GM10266 (cell line): ENCODE results near the gene TACC2.

Experiments
- DNase-seq: peaks from one replicate; pipeline ENCODE4 v3.0.0; 2012; ENCODE audit errors: extremely low spot score
- TF ChIP-seq, protein P1 (sequence below): IDR thresholded peaks from 2 replicates; pipeline ENCODE4 v1.5.1; 2012; ENCODE audit warnings: mild to moderate bottlenecking, low read depth; ENCODE audit not compliant: control insufficient read depth, insufficient read depth; ENCODE audit errors: missing control alignments

Gene TACC2

DNA sequence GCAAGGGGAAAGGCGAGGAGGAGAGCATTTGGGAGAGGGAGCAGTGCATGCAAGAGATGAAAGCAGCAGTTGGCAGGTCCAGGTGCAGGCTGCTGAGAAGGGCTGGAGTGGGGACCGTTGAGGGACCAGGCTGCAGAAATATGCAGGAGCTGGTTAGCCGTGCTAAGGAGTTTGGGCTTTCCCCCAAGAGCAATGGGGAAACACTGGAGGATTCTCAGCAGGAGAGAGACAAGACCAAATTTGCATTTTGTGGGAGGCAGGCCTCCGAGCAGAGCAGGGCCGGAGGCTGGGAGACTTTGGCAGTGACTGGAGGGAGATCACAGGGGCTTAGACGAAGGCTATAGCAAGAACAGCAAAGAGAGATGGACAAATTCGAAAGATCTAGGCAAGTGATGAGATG, 293.9 kb downstream of the TACC2 start:
- no peak for DNase-seq
- TF ChIP-seq, protein P1, sequence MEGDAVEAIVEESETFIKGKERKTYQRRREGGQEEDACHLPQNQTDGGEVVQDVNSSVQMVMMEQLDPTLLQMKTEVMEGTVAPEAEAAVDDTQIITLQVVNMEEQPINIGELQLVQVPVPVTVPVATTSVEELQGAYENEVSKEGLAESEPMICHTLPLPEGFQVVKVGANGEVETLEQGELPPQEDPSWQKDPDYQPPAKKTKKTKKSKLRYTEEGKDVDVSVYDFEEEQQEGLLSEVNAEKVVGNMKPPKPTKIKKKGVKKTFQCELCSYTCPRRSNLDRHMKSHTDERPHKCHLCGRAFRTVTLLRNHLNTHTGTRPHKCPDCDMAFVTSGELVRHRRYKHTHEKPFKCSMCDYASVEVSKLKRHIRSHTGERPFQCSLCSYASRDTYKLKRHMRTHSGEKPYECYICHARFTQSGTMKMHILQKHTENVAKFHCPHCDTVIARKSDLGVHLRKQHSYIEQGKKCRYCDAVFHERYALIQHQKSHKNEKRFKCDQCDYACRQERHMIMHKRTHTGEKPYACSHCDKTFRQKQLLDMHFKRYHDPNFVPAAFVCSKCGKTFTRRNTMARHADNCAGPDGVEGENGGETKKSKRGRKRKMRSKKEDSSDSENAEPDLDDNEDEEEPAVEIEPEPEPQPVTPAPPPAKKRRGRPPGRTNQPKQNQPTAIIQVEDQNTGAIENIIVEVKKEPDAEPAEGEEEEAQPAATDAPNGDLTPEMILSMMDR = no peak

DNA sequence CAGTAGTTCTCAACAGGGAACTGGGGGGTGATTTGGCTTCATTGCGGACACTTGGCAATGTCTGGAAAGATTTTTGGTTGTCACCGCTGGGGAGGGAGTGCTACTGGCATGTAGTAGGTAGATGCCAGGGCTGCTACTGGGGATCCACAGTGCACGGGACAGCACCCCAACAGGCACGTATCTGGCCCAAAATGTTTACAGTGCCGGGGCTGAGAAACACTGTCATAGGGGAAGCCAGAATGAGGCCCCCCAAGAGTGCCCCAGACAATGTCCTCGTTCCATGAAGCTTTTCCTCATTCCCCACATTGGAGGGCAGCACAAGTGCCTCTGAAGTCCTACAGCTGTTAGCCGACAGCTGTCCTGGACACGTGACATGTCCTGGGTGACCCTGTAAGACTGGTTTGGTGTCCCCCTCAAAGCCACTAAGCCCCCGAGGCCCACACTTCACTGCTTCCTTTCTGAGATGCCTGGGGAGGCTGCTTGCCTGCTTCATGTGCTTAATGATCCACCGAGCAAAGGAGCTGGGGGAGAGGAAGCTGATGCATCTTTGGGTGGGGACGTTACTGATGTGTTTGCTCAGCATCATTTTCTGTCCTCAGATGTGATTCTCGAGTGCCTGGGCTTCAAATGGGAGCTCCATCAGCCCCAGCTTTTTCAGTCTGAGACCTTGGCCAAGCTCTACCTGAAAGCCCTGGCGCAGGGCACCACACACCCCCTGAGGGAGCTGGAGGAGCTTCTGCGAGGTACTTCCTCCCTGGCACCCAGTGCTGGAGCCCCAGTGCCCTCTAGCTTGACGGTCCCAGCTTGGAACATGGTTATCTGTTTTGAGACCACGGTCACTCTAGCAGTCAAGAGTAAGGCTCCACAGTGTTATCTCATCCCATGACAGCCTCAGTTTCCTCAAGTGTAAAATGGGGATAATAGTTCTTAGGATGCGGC, 296.8 kb downstream of the TACC2 start:
- TF ChIP-seq, protein P1 = no peak
- no peak for DNase-seq

DNA sequence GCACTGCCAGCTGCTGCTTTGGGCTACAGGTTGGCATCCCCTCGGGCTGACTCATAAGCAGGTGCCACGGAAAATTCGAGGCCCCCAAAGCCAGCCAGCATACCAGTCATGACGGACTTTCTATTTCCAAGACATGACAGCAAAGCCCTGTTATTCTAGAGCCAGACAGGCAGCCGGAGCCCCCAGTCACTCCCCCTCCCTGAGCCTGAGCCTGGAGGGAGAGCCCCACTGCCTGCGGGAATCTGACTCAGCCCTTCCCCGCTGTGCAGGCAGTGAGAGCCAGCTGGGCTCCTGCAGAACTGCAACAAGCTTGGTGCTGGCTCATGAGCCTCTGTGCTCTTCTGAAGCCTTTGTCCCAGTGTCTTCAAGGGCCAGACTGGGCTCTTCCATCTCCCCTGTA, 297.9 kb downstream of the TACC2 start:
- TF ChIP-seq, protein P1 = no peak
- no peak for DNase-seq

DNA sequence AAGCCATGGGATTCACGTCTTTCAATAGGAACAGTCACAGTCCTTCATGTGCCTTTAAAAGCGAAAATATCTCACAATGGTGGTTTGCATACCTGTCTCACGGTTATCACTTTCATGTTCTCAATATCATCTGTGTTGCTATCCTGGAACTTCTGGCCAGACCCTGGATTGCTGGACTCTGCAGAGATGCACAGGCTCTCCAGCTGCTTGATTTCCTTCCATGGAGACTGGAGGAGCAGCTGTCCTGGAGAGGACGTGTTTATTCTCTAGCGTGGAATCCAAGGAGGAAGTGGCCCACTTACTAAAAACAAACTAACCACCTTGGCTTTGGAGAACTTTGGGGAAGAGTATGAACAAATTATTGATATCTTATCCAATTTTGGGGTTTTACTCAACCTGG, 298.6 kb downstream of the TACC2 start:
- DNase-seq = no peak
- TF ChIP-seq, protein P1 = no peak

DNA sequence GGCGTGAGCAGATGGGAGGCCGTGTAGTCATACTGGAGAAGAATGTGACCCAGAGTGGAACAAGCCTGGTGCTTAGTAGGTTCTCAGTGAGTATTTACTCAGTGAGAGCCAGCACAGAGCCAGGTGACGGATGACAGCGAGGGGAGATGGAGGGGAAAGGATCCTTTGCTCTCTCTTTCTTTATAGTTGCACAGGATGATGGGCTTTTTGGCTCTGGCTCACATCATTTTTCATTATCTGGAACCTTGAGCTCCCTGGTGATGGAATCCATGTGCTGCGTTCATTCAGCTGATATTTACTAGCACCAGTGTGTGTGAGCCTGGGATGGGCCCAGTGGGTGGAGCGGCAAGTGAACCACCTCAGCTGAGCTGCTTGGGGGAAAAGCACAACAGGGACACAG, 299.3 kb downstream of the TACC2 start:
- TF ChIP-seq, protein P1 = no peak
- DNase-seq = no peak

DNA sequence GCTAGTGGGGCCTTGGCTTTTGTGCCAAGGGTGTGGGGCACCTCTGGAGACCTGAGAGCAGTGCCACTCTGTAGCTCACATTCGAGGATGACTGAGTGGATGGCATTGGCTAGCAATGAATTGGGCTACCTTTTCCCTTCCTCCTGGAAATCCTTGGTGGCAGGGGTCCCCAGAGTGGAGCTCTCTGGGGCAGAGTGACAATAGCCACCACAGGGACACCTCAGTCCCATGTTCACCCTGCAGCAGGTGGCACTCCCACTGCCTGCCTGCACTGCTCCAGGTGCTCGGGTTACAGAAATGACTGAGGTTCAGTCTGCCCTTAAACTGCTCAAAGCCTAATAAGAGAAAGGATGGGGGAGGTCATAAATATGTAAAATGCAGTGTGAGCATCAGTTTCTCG, 300.0 kb downstream of the TACC2 start:
- TF ChIP-seq, protein P1 = no peak
- no peak for DNase-seq

DNA sequence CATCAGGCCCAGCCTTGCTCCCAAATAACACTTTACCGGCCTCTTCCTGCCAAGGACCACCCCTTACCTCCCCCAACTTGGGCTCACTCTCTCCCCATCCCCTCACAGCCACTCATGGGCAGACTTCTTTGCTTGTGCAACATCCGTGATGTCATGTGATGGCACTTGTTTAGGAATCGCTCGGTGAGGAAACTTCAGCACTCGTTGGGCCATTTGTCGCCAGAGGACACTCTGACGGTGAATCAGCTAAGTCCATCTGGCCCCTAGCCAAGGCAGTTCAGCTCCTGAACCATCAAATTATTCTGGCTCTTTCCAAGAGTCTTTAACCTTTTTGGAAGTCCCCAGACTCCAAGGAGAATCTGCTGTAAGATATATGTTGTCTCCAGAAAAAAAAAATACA, 301.4 kb downstream of the TACC2 start:
- TF ChIP-seq, protein P1 = no peak
- DNase-seq = no peak
